Measurements from ENCODE around the gene ZNF230. TPM values are rescaled to one million over a fixed set of nuclear protein-coding genes. Genes with fewer than 3 reads are reported as not detected.

ZNF230 gene
- total and polyA plus RNA-seq, 9 of the 15 experiments (the other 6 are each of a cell fraction or from before 2014, with no cell fraction given), result 1.3 to 4.0 (median 2.2) TPM

DNA sequence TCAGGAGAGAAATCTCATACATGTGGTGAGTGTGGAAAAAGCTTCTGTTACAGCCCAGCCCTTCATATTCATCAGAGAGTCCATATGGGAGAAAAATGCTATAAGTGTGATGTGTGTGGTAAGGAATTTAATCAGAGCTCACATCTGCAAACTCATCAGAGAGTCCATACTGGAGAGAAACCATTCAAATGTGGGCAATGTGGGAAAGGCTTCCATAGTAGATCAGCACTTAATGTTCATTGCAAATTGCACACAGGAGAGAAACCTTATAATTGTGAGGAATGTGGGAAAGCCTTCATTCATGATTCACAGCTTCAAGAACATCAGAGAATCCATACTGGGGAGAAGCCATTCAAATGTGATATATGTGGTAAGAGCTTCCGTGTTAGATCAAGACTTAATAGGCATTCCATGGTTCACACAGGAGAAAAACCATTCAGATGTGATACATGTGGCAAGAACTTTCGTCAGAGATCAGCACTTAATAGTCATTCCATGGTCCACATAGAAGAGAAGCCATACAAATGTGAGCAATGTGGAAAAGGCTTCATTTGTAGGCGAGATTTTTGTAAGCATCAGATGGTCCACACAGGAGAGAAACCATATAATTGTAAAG, 36.6 kb upstream of the ZNF230 start:
- ATAC-seq (no peak), DNase-seq (ENCODE audit: extremely low read depth in 1 of 4, low spot score in 3 of 4) (no peak), FAIRE-seq (no peak)
- H3K36me3 ChIP-seq (ENCODE audit: control insufficient read depth, insufficient read depth, low read length), result no peaks in the 10 kb centered on the region
- no peaks in the 10 kb centered on the region for H4K20me1 ChIP-seq (replicated peaks; ENCODE audit: control insufficient read depth, insufficient read depth, low read length)
- ChIA-PET POLR2A (interaction anchor here (0.5 kb wide), 1 partner anchor 18 kb away, joined by 3 read pairs; the partner anchor contains the start of gene ZNF155), CTCF (ENCODE audit: low intra/inter-chr PET ratio) (no interaction called here)
- H3K9me3 ChIP-seq (replicated peaks; ENCODE audit: control insufficient read depth, insufficient read depth, low read depth, low read length), result peaks cover 4% of the 10 kb centered on the region; the same call in 1 of the 2 replicates
- H3K9ac ChIP-seq (ENCODE audit: insufficient read depth in 1 of 2, low read depth in 2 of 2, low read length in 2 of 2), result no peak overlapping the region
- H2AFZ ChIP-seq (ENCODE audit: low read depth, low read length), result no peak overlapping the region
- H3K27me3 ChIP-seq (ENCODE audit: control insufficient read depth in 2 of 2, insufficient read depth in 2 of 2, low read length in 2 of 2), result no peaks in the 10 kb centered on the region
- no TSS peak for BruUV-seq (replicated peaks)
- no peak overlapping the region for H3K4me2 ChIP-seq (ENCODE audit: insufficient read depth, low read length)
- TF ChIP-seq ZBTB8A (IDR thresholded peaks at IDR 0.05; ENCODE audit: partially characterized antibody) (no peak), PHTF2 (CRISPR knock-in tag; IDR thresholded peaks at IDR 0.05) (no peak), MYNN (IDR thresholded peaks at IDR 0.05) (no peak), MYNN (CRISPR knock-in tag; IDR thresholded peaks at IDR 0.05) (no peak), ZNF75A (CRISPR knock-in tag; IDR thresholded peaks at IDR 0.05) (peak; percentile 89), POLR2B (IDR thresholded peaks at IDR 0.05; ENCODE audit: low read depth, partially characterized antibody) (no peak)
- TF ChIP-seq, protein P1, sequence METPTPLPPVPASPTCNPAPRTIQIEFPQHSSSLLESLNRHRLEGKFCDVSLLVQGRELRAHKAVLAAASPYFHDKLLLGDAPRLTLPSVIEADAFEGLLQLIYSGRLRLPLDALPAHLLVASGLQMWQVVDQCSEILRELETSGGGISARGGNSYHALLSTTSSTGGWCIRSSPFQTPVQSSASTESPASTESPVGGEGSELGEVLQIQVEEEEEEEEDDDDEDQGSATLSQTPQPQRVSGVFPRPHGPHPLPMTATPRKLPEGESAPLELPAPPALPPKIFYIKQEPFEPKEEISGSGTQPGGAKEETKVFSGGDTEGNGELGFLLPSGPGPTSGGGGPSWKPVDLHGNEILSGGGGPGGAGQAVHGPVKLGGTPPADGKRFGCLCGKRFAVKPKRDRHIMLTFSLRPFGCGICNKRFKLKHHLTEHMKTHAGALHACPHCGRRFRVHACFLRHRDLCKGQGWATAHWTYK (CRISPR knock-in tag; IDR thresholded peaks at IDR 0.05), result no peak
- TF ChIP-seq, protein P2, sequence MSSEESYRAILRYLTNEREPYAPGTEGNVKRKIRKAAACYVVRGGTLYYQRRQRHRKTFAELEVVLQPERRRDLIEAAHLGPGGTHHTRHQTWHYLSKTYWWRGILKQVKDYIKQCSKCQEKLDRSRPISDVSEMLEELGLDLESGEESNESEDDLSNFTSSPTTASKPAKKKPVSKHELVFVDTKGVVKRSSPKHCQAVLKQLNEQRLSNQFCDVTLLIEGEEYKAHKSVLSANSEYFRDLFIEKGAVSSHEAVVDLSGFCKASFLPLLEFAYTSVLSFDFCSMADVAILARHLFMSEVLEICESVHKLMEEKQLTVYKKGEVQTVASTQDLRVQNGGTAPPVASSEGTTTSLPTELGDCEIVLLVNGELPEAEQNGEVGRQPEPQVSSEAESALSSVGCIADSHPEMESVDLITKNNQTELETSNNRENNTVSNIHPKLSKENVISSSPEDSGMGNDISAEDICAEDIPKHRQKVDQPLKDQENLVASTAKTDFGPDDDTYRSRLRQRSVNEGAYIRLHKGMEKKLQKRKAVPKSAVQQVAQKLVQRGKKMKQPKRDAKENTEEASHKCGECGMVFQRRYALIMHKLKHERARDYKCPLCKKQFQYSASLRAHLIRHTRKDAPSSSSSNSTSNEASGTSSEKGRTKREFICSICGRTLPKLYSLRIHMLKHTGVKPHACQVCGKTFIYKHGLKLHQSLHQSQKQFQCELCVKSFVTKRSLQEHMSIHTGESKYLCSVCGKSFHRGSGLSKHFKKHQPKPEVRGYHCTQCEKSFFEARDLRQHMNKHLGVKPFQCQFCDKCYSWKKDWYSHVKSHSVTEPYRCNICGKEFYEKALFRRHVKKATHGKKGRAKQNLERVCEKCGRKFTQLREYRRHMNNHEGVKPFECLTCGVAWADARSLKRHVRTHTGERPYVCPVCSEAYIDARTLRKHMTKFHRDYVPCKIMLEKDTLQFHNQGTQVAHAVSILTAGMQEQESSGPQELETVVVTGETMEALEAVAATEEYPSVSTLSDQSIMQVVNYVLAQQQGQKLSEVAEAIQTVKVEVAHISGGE (CRISPR knock-in tag; IDR thresholded peaks at IDR 0.05), result no peak
- H3K4me3 ChIP-seq, result no peak overlapping the region
- in situ Hi-C loops (cut with MboI) (no loop called here), intact Hi-C loops (cut with micrococcal nuclease) (no loop called here)
- WGBS (ENCODE audit: insufficient coverage, low coverage, missing lambda C conversion rate), result 2% methylated on average over 3 of the region's 3 CpGs
- H3K4me1 ChIP-seq (replicated peaks in 1 of 2; ENCODE audit: control insufficient read depth in 2 of 2, insufficient read depth in 2 of 2, low read length in 2 of 2), result no peaks in the 10 kb centered on the region
- no peak overlapping the region for H3K27ac ChIP-seq (ENCODE audit: extremely low read depth, low read depth, low read length)
- no peaks in the 10 kb centered on the region for H3K79me2 ChIP-seq (ENCODE audit: control insufficient read depth, insufficient read depth, low read length)
- H3K9me1 ChIP-seq (ENCODE audit: control insufficient read depth, insufficient read depth, low read length), result no peaks in the 10 kb centered on the region

Data from K562 (cell line).